ENCODE data around the gene SYT13. TPM values are rescaled to one million over a fixed set of nuclear protein-coding genes. Genes with fewer than 3 reads are reported as not detected.
A peak's percentile ranks its signal among the peaks of the same experiment; 100 is the strongest.

SYT13 gene
- total RNA-seq, 6 donors from 2014 or later: 0.11 to 0.78 (median 0.30) TPM; not detected in 3

DNA sequence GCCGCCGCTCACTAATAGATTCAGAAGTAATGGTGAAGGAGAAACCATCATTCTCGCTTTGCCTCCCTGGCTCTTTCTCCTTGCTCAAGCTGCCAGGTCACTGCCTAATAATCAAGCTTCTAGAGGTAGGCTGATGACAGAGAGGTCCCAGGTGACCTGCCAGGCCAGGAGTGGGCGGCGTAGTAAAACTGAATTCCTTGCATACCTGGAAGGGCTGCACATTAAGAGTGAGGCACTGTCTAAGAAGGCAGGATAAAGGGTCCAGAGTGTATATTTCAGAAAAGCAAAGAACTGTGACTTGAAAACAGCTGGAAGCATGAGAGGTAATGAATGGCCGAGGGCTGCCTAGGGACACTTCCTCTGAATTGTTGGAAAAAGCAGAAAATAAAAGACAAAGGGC is 4.1 kb downstream of the SYT13 start:
- Histone ChIP-seq H3K27me3 (peaks cover 0 to 16% (median 9%) of the 10 kb centered on the region in 4 donors), H3K4me3 (no peak overlapping the region), H3K27ac (no peak overlapping the region), H3K4me1 (peaks cover 5 to 10% (median 8%) of the 10 kb centered on the region in 4 donors), H3K36me3 (no peaks in the 10 kb centered on the region), H3K9me3 (peaks cover 0 to 3% (median under 1%) of the 10 kb centered on the region in 4 donors)
- ATAC-seq (ENCODE audit: low FRiP score in 2 of 2): no peak
- 85 to 99% methylated on average over 6 of the region's 6 CpGs for WGBS, 2 donors
- TF ChIP-seq POLR2AphosphoS5 (IDR thresholded peaks at IDR 0.05) (no peak), EP300 (IDR thresholded peaks at IDR 0.05) (no peak), POLR2A (IDR thresholded peaks at IDR 0.05) (no peak)
- TF ChIP-seq, protein P1, sequence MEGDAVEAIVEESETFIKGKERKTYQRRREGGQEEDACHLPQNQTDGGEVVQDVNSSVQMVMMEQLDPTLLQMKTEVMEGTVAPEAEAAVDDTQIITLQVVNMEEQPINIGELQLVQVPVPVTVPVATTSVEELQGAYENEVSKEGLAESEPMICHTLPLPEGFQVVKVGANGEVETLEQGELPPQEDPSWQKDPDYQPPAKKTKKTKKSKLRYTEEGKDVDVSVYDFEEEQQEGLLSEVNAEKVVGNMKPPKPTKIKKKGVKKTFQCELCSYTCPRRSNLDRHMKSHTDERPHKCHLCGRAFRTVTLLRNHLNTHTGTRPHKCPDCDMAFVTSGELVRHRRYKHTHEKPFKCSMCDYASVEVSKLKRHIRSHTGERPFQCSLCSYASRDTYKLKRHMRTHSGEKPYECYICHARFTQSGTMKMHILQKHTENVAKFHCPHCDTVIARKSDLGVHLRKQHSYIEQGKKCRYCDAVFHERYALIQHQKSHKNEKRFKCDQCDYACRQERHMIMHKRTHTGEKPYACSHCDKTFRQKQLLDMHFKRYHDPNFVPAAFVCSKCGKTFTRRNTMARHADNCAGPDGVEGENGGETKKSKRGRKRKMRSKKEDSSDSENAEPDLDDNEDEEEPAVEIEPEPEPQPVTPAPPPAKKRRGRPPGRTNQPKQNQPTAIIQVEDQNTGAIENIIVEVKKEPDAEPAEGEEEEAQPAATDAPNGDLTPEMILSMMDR (IDR thresholded peaks at IDR 0.05): no peak
- no peak for DNase-seq

DNA sequence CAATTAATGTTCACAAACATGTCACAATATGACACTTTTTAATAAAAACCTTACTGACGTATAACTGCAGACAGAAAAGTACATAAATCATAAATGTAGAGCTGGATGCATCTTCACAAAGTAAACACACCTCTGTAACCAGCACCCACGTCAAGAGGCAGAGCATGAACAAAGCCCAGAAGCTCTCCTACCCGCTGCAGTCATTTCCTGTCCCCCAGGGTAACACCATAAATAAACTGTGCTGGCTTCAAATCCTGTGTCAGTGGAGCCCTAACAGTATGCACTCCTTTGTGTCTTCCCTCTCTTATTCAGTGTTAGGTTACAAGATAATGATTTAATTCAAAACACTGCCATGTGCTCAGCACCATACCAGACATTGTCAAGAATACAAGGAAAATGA is 5.7 kb downstream of the SYT13 start:
- 54% methylated on average over 3 of the region's 3 CpGs for WGBS, 2 donors
- H3K36me3 ChIP-seq: no peaks in the 10 kb centered on the region
- peaks cover 0 to 3% (median under 1%) of the 10 kb centered on the region in 4 donors for H3K27me3 ChIP-seq
- H3K27ac ChIP-seq: peak overlapping the region in 1 of 4 donors; percentile 53
- no peak overlapping the region for H3K4me3 ChIP-seq
- H3K9me3 ChIP-seq: no peaks in the 10 kb centered on the region
- ATAC-seq (ENCODE audit: low FRiP score in 2 of 2) (no peak), DNase-seq (no peak)
- TF ChIP-seq, protein P1 (IDR thresholded peaks at IDR 0.05): no peak
- no peak for TF ChIP-seq EP300 (IDR thresholded peaks at IDR 0.05)
- no peak for TF ChIP-seq POLR2A (IDR thresholded peaks at IDR 0.05)
- no peak for TF ChIP-seq POLR2AphosphoS5 (IDR thresholded peaks at IDR 0.05)
- no peaks in the 10 kb centered on the region for H3K4me1 ChIP-seq

DNA sequence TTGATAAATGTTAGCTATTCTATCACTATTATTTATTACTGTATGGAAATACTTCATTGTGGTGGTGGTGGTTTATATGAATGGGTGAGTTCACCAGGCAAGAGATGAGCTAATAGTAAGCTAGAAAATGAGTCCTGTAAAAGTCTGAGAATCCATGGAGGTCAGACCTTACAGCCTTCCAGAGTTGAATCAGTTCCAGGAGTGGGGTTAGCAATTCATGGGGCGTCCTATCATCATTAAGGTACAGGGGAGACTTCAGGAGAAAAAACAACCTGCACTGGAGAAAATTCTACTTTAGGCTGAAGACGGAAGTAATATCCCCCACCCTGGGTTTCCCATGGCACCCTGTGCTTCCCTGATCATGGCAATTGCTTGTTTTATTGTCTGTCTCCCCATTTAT is 6.5 kb downstream of the SYT13 start:
- H3K27ac ChIP-seq: no peak overlapping the region
- H3K27me3 ChIP-seq: no peaks in the 10 kb centered on the region
- no peaks in the 10 kb centered on the region for H3K4me1 ChIP-seq
- no peak for ATAC-seq (ENCODE audit: low FRiP score in 2 of 2)
- no peak overlapping the region for H3K4me3 ChIP-seq
- TF ChIP-seq, protein P1 (IDR thresholded peaks at IDR 0.05): no peak
- TF ChIP-seq EP300 (IDR thresholded peaks at IDR 0.05) (no peak), POLR2AphosphoS5 (IDR thresholded peaks at IDR 0.05) (no peak), POLR2A (IDR thresholded peaks at IDR 0.05) (no peak)
- WGBS, 2 donors: 84 to 92% methylated on average over 2 of the region's 2 CpGs
- no peaks in the 10 kb centered on the region for H3K9me3 ChIP-seq
- no peak for DNase-seq
- no peaks in the 10 kb centered on the region for H3K36me3 ChIP-seq

DNA sequence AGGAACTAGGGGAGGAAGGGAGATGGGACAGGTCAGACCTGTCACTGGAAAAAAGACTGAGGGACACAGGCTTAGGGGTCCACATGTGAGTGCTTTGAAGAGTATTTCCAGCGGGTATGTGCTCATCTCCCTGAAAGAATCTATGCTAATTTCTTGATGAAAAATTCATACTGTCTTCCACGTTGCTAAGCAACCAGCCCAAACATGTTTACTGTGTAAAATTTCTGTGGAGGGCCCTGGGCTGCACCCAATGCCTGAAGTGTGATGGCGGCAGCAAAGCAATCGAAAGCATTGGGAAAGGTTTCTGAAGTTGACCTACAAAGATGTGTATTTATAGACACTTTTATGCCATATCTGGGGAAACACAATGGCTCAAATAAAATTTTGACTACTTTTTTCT is 7.4 kb downstream of the SYT13 start:
- no peak for DNase-seq
- Histone ChIP-seq H3K27me3 (no peaks in the 10 kb centered on the region), H3K4me3 (no peak overlapping the region), H3K4me1 (no peaks in the 10 kb centered on the region), H3K27ac (no peak overlapping the region), H3K36me3 (no peaks in the 10 kb centered on the region), H3K9me3 (no peaks in the 10 kb centered on the region)
- 80 to 94% methylated on average over 4 of the region's 4 CpGs for WGBS, 2 donors
- no peak for ATAC-seq (ENCODE audit: low FRiP score in 2 of 2)
- no peak for TF ChIP-seq POLR2AphosphoS5 (IDR thresholded peaks at IDR 0.05)
- TF ChIP-seq POLR2A (IDR thresholded peaks at IDR 0.05): no peak
- TF ChIP-seq, protein P1 (IDR thresholded peaks at IDR 0.05): no peak
- TF ChIP-seq EP300 (IDR thresholded peaks at IDR 0.05): no peak

DNA sequence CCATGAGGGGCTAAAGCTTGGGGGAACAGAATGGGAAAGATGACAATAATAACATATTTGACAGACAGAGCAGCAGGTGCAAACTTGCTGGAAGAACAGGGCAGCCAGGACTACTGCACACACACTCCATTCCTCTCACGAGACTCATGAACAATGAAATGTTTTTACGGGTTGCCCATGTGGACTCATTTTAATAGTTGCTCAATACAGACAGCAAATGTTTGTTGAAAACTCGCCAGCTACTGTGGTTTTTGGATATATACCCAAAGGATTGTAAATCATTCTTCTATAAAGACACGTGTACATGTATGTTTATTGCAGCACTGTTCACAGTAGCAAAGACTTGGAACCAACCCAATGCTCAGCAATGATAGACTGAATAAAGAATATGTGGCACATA is 10.3 kb downstream of the SYT13 start:
- no peaks in the 10 kb centered on the region for H3K4me1 ChIP-seq
- TF ChIP-seq POLR2AphosphoS5 (IDR thresholded peaks at IDR 0.05) (no peak), EP300 (IDR thresholded peaks at IDR 0.05) (no peak), POLR2A (IDR thresholded peaks at IDR 0.05) (no peak)
- TF ChIP-seq, protein P1 (IDR thresholded peaks at IDR 0.05): no peak
- ATAC-seq (ENCODE audit: low FRiP score in 2 of 2) (no peak), DNase-seq (no peak)
- no peaks in the 10 kb centered on the region for H3K36me3 ChIP-seq
- H3K4me3 ChIP-seq: no peak overlapping the region
- no peak overlapping the region for H3K27ac ChIP-seq
- WGBS, 2 donors: 71 to 72% methylated on average over 4 of the region's 4 CpGs
- H3K27me3 ChIP-seq: no peaks in the 10 kb centered on the region
- no peaks in the 10 kb centered on the region for H3K9me3 ChIP-seq

Data from upper lobe of left lung (tissue), 6 donors.